Kidney (tissue), 14 donors: ENCODE results near the gene BAX. TPM values are rescaled to one million over a fixed set of nuclear protein-coding genes. Genes with fewer than 3 reads are reported as not detected.

Source experiments
- DNase-seq, 5 donors: peaks; one replicate each; pipeline ENCODE4 v3.0.0-alpha.2; 2013 to 2020
- FAIRE-seq: peaks from 2 replicates; lab custom pipeline; 2012; peaks lifted over from hg19 to GRCh38; lab: Jason Lieb, UNC
- H3K27ac ChIP-seq, 2 donors: one replicate each; pipeline ENCODE4 v1.7.0; 2013; ENCODE audit warnings: low read depth in 2 of 2, low read length in 2 of 2, inconsistent platforms in 1 of 2
- H3K27me3 ChIP-seq: one replicate; pipeline ENCODE4 v1.7.1; 2013; ENCODE audit warnings: low read length, inconsistent platforms; ENCODE audit not compliant: control insufficient read depth, insufficient read depth
- H3K36me3 ChIP-seq, 3 donors: one replicate each; pipeline versions ENCODE4 v1.7.0 to v1.7.1; 2013; ENCODE audit warnings: low read length in 3 of 3, control low read depth in 1 of 3, inconsistent platforms in 1 of 3; ENCODE audit not compliant: insufficient read depth in 3 of 3, control insufficient read depth in 2 of 3
- H3K4me1 ChIP-seq, 3 donors: one replicate each; pipeline versions ENCODE4 v1.7.0 to v1.7.1; 2013; ENCODE audit warnings: low read length in 3 of 3, inconsistent platforms in 1 of 3, low read depth in 1 of 3; ENCODE audit not compliant: control insufficient read depth in 2 of 3, insufficient read depth in 2 of 3
- H3K4me3 ChIP-seq, 3 donors: one replicate each; pipeline versions ENCODE4 v1.7.0 to v1.8.1; 2013; ENCODE audit warnings: low read length in 3 of 3, control low read depth in 1 of 3, inconsistent platforms in 1 of 3
- H3K9ac ChIP-seq, 3 donors: one replicate each; pipeline versions ENCODE4 v1.7.0 to v1.7.1; 2013; ENCODE audit warnings: low read length in 3 of 3, control low read depth in 1 of 3, inconsistent platforms in 1 of 3
- H3K9me3 ChIP-seq, 3 donors: one replicate each; pipeline versions ENCODE4 v1.7.0 to v1.7.1; 2013; ENCODE audit warnings: low read length in 3 of 3, control low read depth in 1 of 3, inconsistent platforms in 1 of 3; ENCODE audit not compliant: control insufficient read depth in 2 of 3, insufficient read depth in 1 of 3
- intact Hi-C: fragments of 100-400 bp; cut with DNase I; formaldehyde crosslinking; loops from one replicate; pipeline ENCODE4 v1.11.1; 2022
- polyA plus RNA-seq: library from polyadenylated mRNA; stranded (reverse); fragments of 350-450 nt; fragmentation: Illumina TruSeq; extraction: RNeasy Lipid Tissue Mini Kit (QIAGEN cat#74804); gene quantifications from one replicate; pipeline ENCODE4 v1.2.3, GENCODE V29; 2014; ENCODE audit warnings: low read depth, low replicate concordance; ENCODE audit not compliant: insufficient read depth
- total RNA-seq: library from RNA; stranded (reverse); fragmentation: NEBNext Ultra II Directional; extraction: Animal tissue kit (Norgen Biotek cat#: 25700); gene quantifications from one replicate; pipeline ENCODE4 v1.2.1, GENCODE V29; 2021
- TF ChIP-seq, protein P1 (sequence below): IDR thresholded peaks from 3 replicates; pipeline ENCODE4 v1.5.1; 2012; ENCODE audit warnings: mild to moderate bottlenecking, moderate library complexity, borderline replicate concordance; ENCODE audit not compliant: insufficient read depth; ENCODE audit errors: extremely low read depth
- donor health status: control.
- donor health status: control.
- donor health status: control.
- donor health status: control.
- donor health status: control.
- donor health status: DM: yes; HTN: yes; CAD: no.
- donor health status: Normal renal cell carcinoma (clear cell type).

The BAX gene
- total and polyA plus RNA-seq, 2 donors from 2014 or later = 76.7 to 141 TPM

DNA sequence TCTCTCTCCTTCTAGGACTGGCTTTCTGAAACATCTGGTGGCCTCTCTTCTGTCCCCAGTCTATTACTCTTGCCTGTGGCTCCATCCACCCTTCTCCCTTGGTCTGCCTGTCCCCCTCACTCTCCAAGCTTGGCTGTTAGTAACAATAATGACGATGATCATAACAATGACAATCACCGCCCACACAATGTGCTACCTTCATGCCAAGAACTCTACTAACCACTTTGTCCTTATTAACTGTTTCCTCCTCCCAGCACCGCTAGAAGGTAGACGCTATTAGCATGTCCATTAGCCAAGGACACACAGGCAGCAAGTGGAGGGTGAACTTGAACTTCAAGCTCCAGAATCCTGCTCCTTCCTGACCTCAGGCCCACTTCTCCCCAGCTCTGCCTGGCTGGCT lies 35.7 kb downstream of the BAX start:
- Histone ChIP-seq H3K9ac (no peak overlapping the region), H3K27ac (no peak overlapping the region), H3K4me3 (no peak overlapping the region), H3K36me3 (peaks cover 0 to 14% (median 11%) of the 10 kb centered on the region in 3 donors), H3K27me3 (no peaks in the 10 kb centered on the region), H3K9me3 (no peaks in the 10 kb centered on the region), H3K4me1 (peaks cover 0 to 27% (median 11%) of the 10 kb centered on the region in 3 donors)
- FAIRE-seq (no peak), DNase-seq (no peak)
- intact Hi-C loops = no loop called here
- TF ChIP-seq, protein P1, sequence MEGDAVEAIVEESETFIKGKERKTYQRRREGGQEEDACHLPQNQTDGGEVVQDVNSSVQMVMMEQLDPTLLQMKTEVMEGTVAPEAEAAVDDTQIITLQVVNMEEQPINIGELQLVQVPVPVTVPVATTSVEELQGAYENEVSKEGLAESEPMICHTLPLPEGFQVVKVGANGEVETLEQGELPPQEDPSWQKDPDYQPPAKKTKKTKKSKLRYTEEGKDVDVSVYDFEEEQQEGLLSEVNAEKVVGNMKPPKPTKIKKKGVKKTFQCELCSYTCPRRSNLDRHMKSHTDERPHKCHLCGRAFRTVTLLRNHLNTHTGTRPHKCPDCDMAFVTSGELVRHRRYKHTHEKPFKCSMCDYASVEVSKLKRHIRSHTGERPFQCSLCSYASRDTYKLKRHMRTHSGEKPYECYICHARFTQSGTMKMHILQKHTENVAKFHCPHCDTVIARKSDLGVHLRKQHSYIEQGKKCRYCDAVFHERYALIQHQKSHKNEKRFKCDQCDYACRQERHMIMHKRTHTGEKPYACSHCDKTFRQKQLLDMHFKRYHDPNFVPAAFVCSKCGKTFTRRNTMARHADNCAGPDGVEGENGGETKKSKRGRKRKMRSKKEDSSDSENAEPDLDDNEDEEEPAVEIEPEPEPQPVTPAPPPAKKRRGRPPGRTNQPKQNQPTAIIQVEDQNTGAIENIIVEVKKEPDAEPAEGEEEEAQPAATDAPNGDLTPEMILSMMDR = no peak

DNA sequence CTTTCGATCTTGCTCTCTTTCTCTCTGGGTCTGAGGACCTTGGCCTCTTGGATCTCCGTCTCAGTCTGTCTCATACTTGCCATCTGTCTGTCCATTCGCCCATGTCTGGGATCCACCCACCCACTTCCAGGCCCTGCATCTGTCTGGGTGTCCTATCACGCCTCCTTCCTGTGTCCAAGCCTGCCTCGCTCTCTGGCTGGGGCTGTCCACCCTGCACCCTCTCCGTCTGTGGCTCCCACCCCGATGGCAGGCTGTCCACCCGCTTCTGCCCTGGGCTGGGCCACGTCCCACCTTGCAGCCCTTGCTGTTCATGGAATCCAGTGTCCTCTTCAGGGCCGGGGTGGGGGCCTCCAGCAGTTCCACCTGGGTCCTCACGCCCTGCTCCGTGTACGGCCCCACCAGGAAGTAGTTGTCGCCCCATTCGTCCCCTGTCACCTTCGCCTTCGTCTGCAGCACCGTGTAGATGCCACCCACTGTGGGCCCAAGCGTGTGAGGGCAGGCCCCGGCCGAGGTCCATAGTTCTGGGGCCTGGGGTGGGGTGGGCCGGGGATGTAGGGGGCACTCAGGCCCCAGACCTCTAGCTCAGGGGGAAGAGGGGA lies 36.4 kb downstream of the BAX start:
- TF ChIP-seq, protein P1 = no peak
- no peaks in the 10 kb centered on the region for H3K9me3 ChIP-seq
- peak overlapping the region in 1 of 3 donors; percentile 97 for H3K4me3 ChIP-seq
- no peak for DNase-seq
- no peak overlapping the region for H3K27ac ChIP-seq
- peak overlapping the region in 1 of 3 donors; percentile 99 for H3K9ac ChIP-seq
- peaks cover 0 to 10% (median 4%) of the 10 kb centered on the region in 3 donors for H3K36me3 ChIP-seq
- intact Hi-C loops = no loop called here
- no peak for FAIRE-seq
- peaks cover 0 to 27% (median 11%) of the 10 kb centered on the region in 3 donors for H3K4me1 ChIP-seq
- H3K27me3 ChIP-seq = no peaks in the 10 kb centered on the region

DNA sequence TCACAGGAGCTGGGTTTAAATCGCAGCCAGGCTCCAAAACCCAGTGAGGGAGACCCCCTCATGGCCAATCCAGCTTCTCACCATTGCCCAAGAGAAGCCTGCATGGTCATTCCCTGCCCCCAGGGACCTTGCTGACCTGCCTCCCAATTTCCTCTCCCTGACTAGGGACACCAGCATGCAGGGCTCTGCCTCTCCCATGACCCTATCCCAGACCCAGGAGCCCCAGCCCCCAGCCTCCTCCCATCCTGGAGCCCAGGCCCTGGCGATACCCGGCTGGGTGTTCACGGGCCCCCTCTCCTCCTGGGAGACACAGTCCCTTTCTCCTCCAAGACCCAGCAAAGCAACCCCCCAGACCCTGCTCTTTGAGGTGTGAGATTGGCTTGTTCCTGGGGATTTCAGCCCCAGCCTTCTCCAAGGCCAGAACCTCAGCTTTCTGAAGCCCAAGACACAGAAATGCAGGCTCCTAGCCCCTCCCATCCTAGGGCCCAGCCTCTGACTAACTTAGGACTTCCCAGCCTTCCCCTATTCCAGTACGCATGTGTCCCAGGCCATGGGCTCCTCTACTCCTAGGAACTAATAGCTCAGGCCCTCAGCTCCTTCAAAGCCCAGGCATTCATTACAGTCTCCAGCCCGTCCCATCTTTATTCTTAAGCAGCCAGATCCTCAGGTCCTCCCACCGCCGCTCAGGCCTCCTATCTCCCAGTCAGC lies 37.4 kb downstream of the BAX start:
- intact Hi-C loops = no loop called here
- Histone ChIP-seq H3K4me1 (peaks cover 0 to 27% (median 11%) of the 10 kb centered on the region in 3 donors), H3K9ac (peak overlapping the region; percentile 65 to 99 (median 81)), H3K36me3 (peaks cover 0 to 6% (median 2%) of the 10 kb centered on the region in 3 donors), H3K9me3 (no peaks in the 10 kb centered on the region), H3K27me3 (no peaks in the 10 kb centered on the region), H3K27ac (peak overlapping the region; percentile 87 to 95), H3K4me3 (peak overlapping the region; percentile 72 to 97 (median 78))
- DNase-seq (peak in 4 of 5 donors; percentile 52 to 86 (median 70)), FAIRE-seq (no peak)
- TF ChIP-seq, protein P1 = no peak
